Gastroesophageal sphincter (tissue), 4 donors: ENCODE results near the gene COPZ1. TPM values are rescaled to one million over a fixed set of nuclear protein-coding genes. Genes with fewer than 3 reads are reported as not detected.

Source experiments
- ATAC-seq: fragments of 150-250 bp; one replicate; pipeline ENCODE4 v1.9.1; 2016; ENCODE audit warnings: mild to moderate bottlenecking, moderate library complexity
- H3K27ac ChIP-seq, 4 donors: fragments of 200-600 bp; sonication (generic) in 3 of 4; 1 replicate in 3 of 4; 2 replicates in 1 of 4; pipeline ENCODE4 v1.5.1; 2016 to 2019
- H3K27me3 ChIP-seq: fragments of 200-600 bp; sonication (generic); one replicate; pipeline ENCODE4 v1.5.1; 2019
- H3K36me3 ChIP-seq, 2 donors: fragments of 200-600 bp; sonication (generic); one replicate each; pipeline ENCODE4 v1.5.1; 2019; ENCODE audit warnings: control low read depth in 1 of 2
- H3K4me1 ChIP-seq, 3 donors: fragments of 200-600 bp; sonication (generic); 1 replicate in 2 of 3; 2 replicates in 1 of 3; pipeline ENCODE4 v1.5.1; 2016 to 2019; ENCODE audit warnings: control low read depth in 2 of 3
- H3K4me3 ChIP-seq, 2 donors: fragments of 200-600 bp; sonication (generic); one replicate each; pipeline ENCODE4 v1.5.1; 2019; ENCODE audit warnings: mild to moderate bottlenecking in 1 of 2, moderate library complexity in 1 of 2
- H3K9me3 ChIP-seq, 3 donors: fragments of 200-600 bp; sonication (generic); one replicate each; pipeline ENCODE4 v1.5.1; 2017 to 2019; ENCODE audit warnings: control low read depth in 2 of 3
- EP300 ChIP-seq: sonication (generic); formaldehyde crosslinking; IDR thresholded peaks from one replicate; pipeline ENCODE4 v1.6.1; 2017; ENCODE audit warnings: antibody characterized with exemption, mild to moderate bottlenecking
- POLR2A ChIP-seq, 2 donors: fragments of 450-650 bp; IDR thresholded peaks; one replicate each; pipeline ENCODE4 v1.6.1; 2017; ENCODE audit warnings: antibody characterized with exemption in 2 of 2, mild to moderate bottlenecking in 2 of 2, moderate library complexity in 1 of 2
- POLR2AphosphoS5 ChIP-seq: sonication (generic); formaldehyde crosslinking; IDR thresholded peaks from one replicate; pipeline ENCODE4 v1.6.1; 2017; ENCODE audit warnings: antibody characterized with exemption
- WGBS, 2 donors: methylation state at CpG; one replicate each; pipeline ENCODE4 v1.1.5; 2018; ENCODE audit warnings: low coverage in 1 of 2; 5-methylcytosine and 5-hydroxymethylcytosine counted together
- total RNA-seq, 4 donors: library from RNA; depleted of rRNA; stranded (reverse); fragments of >200 nt; gene quantifications; one replicate each; pipeline ENCODE4 v1.1.0, GENCODE V29; 2016
- TF ChIP-seq, protein P1 (sequence below), 4 experiments: fragments of 200-600 bp in 2 of 4; fragments of 450-650 bp in 2 of 4; sonication (generic) in 1 of 4; IDR thresholded peaks; one replicate each; pipeline ENCODE4 v1.5.1; 2017 to 2019; ENCODE audit warnings: antibody characterized with exemption in 4 of 4, mild to moderate bottlenecking in 2 of 4, moderate library complexity in 2 of 4

The COPZ1 gene
- total RNA-seq, 4 donors from 2014 or later, result 47.0 to 138 (median 57.5) TPM

DNA sequence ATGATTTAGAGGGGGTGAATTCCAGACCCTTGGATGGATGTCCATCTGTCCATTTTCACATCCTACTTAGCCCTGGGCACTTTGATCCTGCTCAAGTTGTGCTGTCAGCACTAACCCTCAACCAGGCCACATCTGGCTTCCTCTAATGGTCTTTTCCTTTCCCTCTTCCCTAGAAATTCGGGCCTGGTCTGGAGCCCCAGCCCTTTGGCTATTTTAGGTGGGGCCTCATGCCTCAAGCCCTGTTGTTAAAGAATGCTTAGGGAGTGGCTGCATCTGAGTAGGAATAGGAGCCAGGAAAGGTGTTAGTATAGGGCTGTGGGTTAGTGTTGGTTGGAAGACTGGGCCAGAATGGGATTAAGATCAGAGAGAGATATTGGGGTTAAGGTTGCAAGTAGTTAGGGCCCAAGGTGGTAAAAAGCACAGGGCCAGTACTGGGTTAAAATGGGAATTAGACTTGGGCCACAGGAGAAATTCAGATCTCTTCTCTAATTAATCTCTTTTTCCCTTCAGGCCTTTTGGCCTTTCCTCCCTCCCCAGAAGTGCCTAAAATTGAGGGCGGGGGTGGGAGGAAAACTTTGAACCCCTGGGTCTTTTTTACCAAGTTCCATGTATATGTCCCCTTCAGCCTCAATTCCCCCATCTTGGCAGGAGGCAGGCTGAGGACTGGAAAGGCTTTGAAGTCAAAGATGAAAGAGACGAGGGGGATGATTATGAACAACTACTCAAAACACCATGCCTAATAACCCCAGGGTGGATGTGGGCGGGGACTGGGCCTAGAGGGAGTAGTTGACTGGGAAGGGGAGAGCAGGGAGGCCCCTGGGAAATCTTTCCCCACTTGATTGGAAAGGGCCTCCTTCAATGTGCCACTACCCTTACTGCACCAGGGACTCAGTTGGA is 63.6 kb downstream of the COPZ1 start:
- WGBS, 2 donors, result 0 to 76% methylated on average over 1 to 2 of the region's 4 CpGs
- Histone ChIP-seq H3K27ac (no peak overlapping the region), H3K4me1 (peaks cover 0 to 45% (median 10%) of the 10 kb centered on the region in 3 donors), H3K36me3 (peaks cover 0 to 3% of the 10 kb centered on the region in 2 donors), H3K9me3 (no peaks in the 10 kb centered on the region), H3K27me3 (no peaks in the 10 kb centered on the region), H3K4me3 (no peak overlapping the region)
- no peak for ATAC-seq
- TF ChIP-seq EP300, result no peak
- no peak for TF ChIP-seq POLR2A (IDR thresholded peaks at IDR 0.05)
- TF ChIP-seq, protein P1, sequence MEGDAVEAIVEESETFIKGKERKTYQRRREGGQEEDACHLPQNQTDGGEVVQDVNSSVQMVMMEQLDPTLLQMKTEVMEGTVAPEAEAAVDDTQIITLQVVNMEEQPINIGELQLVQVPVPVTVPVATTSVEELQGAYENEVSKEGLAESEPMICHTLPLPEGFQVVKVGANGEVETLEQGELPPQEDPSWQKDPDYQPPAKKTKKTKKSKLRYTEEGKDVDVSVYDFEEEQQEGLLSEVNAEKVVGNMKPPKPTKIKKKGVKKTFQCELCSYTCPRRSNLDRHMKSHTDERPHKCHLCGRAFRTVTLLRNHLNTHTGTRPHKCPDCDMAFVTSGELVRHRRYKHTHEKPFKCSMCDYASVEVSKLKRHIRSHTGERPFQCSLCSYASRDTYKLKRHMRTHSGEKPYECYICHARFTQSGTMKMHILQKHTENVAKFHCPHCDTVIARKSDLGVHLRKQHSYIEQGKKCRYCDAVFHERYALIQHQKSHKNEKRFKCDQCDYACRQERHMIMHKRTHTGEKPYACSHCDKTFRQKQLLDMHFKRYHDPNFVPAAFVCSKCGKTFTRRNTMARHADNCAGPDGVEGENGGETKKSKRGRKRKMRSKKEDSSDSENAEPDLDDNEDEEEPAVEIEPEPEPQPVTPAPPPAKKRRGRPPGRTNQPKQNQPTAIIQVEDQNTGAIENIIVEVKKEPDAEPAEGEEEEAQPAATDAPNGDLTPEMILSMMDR (IDR thresholded peaks at IDR 0.05), result no peak
- no peak for TF ChIP-seq POLR2AphosphoS5

DNA sequence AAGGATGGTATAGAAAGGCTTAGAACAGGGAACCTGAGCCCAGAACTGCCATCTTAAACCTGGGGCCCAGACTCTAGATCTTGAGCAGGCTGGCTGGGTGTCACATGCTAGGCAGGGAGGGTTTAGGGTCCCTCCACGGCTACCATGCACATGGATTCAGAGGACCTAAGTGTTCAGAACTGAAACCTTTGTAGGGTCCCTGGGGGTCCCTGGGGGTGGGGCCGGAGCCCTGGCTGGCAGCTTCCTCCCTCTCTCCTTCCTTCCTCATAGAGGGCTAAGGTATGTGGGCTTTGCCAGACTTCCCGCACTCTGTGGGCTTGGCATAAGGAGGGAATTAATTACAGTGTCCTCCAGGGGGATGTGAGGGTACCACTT is 64.2 kb downstream of the COPZ1 start:
- H3K27ac ChIP-seq, result no peak overlapping the region
- no peak for TF ChIP-seq EP300
- TF ChIP-seq POLR2AphosphoS5, result no peak
- TF ChIP-seq POLR2A (IDR thresholded peaks at IDR 0.05), result no peak
- TF ChIP-seq, protein P1 (IDR thresholded peaks at IDR 0.05), result no peak
- H3K36me3 ChIP-seq, result peaks cover 0 to 10% of the 10 kb centered on the region in 2 donors
- no peak overlapping the region for H3K4me3 ChIP-seq
- 100% methylated on average over 1 of the region's 3 CpGs; no CpG with 5 or more reads in 1 of the 2 donors for WGBS, 2 donors
- no peak for ATAC-seq
- H3K27me3 ChIP-seq, result no peaks in the 10 kb centered on the region
- no peaks in the 10 kb centered on the region for H3K9me3 ChIP-seq
- peaks cover 0 to 45% (median 10%) of the 10 kb centered on the region in 3 donors for H3K4me1 ChIP-seq

DNA sequence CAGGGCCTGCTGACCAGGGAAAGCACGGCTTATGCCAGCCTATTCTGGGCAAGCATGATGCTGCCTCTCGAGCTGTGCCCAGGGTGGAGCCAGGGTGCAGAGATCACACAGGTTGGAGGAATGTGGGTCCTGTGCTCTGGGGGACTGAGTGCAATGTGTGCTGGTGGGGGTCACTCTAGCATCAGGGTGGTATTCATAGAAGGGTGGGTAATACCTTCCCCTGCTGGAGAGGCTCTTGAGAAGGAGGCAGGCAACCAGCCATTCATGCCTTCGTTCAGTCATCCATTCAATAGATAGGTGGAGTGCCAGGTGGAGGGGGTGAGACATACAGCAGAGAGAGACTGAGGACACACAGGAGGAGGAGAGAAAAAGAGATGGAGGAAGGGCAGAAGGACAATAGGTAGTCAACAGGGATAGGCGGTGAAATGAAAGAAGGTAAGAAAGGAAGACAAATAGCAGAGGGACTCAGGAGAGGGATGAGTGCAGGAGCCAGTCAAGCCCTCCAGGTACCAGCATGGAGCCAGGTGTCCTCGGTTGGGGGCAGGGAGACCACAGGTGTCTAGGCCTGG is 64.8 kb downstream of the COPZ1 start:
- 84% methylated on average over 5 of the region's 5 CpGs; no CpG with 5 or more reads in 1 of the 2 donors for WGBS, 2 donors
- TF ChIP-seq, protein P1 (IDR thresholded peaks at IDR 0.05), result no peak
- TF ChIP-seq POLR2AphosphoS5 (no peak), POLR2A (IDR thresholded peaks at IDR 0.05) (no peak), EP300 (no peak)
- Histone ChIP-seq H3K9me3 (no peaks in the 10 kb centered on the region), H3K4me1 (peaks cover 0 to 40% (median 10%) of the 10 kb centered on the region in 3 donors), H3K4me3 (no peak overlapping the region), H3K27me3 (no peaks in the 10 kb centered on the region), H3K27ac (peak overlapping the region in 1 of 4 donors; percentile 66), H3K36me3 (peaks cover 0 to 16% of the 10 kb centered on the region in 2 donors)
- ATAC-seq, result no peak

DNA sequence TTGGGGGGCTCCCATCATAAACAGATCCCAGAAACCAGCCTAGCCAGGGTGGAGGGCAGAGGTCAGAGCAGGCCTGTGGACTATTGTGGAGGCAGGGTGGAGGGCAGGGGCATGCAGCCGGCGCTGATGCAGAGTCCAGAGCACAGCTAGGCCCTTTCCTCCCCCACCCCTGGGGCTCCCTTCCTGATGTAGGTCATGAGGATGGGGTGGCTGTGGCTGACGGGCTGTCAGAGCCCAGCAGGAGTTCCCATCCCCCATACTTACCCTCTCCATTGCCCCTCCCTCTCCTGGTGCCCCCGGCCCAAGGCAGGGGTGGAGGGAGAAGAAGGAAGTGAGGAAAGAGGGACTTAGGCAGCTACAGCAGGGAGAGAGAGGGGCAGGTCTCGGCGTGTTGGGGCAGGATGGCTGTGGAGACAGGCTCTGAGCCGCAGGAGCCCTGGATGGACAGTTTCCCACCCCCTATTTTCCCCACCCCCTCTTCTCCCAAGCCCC is 65.3 kb downstream of the COPZ1 start:
- WGBS, 2 donors, result 0 to 96% methylated on average over 1 to 3 of the region's 7 CpGs
- no peak for ATAC-seq
- Histone ChIP-seq H3K4me1 (peaks cover 0 to 35% (median 10%) of the 10 kb centered on the region in 3 donors), H3K27me3 (no peaks in the 10 kb centered on the region), H3K9me3 (no peaks in the 10 kb centered on the region), H3K27ac (peak overlapping the region in 1 of 4 donors; percentile 66), H3K36me3 (peaks cover 0 to 21% of the 10 kb centered on the region in 2 donors), H3K4me3 (no peak overlapping the region)
- TF ChIP-seq POLR2AphosphoS5, result no peak
- TF ChIP-seq POLR2A (IDR thresholded peaks at IDR 0.05), result no peak
- TF ChIP-seq, protein P1 (IDR thresholded peaks at IDR 0.05), result no peak
- TF ChIP-seq EP300, result no peak
